GM21717 (cell line): Measurements from ENCODE around the gene PPP2R2D.
"Not testable (repeated sequence)": the region's sequence is repeated elsewhere in the genome, so short reads cannot be mapped to it uniquely, and the experiment has no call there.

Experiments
- ATAC-seq: cut with Tn5 transposase; IDR thresholded peaks from one replicate; pipeline ENCODE4 v1.9.1; 2021; ENCODE audit warnings: mild to moderate bottlenecking, moderate library complexity; ENCODE audit not compliant: unreplicated experiment

The PPP2R2D gene

GRCh38 chr10:131944976-131945695 is 44.3 kb downstream of the PPP2R2D start:
- no peak for ATAC-seq

GRCh38 chr10:131946321-131946751 is 45.5 kb downstream of the PPP2R2D start:
- ATAC-seq: no peak

DNA sequence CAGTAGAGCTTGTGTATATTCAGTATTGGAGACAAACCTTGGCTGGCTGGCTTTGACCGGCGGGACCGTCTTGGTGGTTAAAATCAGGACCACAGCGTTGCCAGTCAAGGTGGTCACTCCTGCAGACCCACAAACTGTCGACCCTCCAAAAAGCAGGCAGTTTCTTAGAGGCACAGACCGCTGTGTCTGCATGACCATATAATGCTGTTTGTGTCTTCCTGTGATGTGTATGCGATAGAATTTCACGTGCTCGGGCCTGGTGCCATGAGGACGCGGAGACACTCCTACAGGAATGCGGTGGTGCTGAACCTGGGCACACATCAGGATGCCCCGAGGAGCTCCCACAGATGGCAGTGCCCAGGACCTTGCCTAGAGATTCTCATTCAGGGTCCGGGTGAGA is 46.1 kb downstream of the PPP2R2D start:
- ATAC-seq: no peak

DNA sequence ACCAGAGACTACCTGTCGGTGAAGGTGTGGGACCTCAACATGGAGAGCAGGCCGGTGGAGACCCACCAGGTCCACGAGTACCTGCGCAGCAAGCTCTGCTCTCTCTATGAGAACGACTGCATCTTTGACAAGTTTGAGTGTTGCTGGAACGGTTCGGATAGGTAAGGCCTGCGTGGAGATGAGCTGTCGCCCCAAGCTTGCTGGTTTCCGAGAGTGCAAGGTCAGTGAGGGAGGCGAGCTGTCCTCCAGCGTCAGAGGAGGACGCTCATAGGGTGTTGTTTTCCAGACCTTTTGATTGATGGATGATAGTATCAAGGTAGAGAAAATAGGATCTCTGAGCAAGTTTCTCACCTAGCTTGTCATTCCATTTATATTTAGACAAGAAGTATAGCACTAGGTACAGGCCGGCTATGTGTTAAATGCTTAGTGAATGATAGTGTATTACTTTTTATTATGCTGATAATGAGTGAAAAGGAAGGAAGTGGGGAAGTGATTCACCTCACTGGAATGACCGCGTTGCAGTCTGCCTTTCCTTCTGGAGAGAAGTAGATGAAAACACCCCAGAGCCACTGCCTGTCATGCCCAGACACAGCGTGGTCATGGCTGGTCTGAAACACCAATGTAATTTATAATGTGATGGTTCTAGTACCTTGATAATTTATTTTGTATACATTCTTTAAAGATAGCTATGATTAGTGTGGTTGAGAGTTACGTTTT is 47.0 kb downstream of the PPP2R2D start:
- no peak for ATAC-seq

DNA sequence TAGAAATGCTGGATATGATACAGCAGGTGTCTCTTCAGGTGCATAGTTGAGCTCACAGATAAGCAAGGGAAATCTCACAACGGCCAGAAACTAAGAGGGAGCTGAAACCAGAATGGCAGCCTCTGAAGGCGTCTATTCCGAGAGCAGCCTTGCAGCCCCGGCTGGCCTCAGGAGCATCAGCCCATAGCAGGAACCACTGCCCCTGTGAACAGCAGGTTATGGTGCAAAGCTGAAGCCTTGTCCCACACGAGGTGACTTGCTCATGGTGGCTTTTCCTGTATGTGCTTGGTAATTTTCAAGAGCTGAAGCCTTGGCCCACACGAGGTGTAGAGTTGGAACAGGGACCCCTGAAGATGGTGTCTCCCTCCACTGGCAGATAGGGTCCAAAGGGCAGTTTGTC is 47.7 kb downstream of the PPP2R2D start:
- no peak for ATAC-seq

GRCh38 chr10:131949041-131949862 is 48.4 kb downstream of the PPP2R2D start:
- no peak for ATAC-seq

DNA sequence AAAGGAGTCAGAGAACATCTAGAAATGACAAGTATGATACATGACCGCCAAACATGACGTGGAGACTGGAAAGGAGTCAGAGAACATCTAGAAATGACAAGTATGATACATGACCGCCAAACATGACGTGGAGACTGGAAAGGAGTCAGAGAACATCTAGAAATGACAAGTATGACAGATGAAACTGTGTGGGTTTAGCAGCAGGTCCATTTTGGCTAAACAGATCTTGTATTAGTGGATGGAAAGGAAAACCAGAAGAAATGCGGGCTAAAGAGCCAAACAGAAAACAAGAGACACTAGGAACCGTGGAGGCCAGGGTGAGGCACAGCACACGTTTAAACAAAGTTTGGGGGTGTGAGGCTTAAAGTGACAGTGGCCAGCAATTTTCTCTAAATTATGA is 49.1 kb downstream of the PPP2R2D start:
- ATAC-seq: not testable (repeated sequence)

DNA sequence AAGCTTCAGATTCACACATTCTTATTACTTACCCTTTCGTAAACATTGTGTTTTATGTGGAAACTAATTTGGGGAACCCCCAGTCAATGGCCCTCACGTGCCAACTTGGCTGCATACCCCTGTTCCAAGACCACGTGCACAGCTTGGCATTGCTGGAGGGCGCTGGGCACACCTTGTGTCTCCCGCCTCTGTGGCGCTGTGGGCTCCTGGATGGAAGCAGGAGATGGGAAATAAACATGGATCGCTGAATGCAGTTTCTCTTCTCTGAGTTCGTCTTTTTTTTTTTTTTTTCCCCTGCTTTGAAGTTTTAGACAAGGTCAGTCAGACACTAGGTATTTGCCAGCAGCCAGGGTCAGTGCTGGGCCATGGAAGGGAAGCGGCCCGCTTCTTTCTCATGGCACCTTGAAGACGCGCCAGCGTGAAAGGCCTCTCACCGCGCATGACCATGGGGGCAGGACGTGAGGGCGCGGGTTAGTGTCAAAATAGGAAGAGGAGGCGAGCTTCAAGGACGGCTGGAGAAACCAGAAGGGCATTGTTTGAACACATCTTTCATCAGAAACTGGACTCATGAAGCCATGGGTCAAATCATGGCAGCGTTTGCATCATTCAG is 53.7 kb downstream of the PPP2R2D start:
- ATAC-seq: no peak

DNA sequence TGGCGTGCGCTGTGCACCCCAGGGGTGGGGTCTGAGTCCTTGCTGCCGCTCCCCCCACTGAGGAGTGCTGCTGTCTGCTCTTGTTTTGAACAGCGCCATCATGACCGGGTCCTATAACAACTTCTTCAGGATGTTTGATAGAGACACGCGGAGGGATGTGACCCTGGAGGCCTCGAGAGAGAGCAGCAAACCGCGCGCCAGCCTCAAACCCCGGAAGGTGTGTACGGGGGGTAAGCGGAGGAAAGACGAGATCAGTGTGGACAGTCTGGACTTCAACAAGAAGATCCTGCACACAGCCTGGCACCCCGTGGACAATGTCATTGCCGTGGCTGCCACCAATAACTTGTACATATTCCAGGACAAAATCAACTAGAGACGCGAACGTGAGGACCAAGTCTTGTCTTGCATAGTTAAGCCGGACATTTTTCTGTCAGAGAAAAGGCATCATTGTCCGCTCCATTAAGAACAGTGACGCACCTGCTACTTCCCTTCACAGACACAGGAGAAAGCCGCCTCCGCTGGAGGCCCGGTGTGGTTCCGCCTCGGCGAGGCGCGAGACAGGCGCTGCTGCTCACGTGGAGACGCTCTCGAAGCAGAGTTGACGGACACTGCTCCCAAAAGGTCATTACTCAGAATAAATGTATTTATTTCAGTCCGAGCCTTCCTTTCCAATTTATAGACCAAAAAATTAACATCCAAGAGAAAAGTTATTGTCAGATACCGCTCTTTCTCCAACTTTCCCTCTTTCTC is 55.0 kb downstream of the PPP2R2D start:
- ATAC-seq: no peak

- no peak for ATAC-seq
These were observed 59.0 kb downstream of the PPP2R2D start for GRCh38 chr10:131959841-131960240.

DNA sequence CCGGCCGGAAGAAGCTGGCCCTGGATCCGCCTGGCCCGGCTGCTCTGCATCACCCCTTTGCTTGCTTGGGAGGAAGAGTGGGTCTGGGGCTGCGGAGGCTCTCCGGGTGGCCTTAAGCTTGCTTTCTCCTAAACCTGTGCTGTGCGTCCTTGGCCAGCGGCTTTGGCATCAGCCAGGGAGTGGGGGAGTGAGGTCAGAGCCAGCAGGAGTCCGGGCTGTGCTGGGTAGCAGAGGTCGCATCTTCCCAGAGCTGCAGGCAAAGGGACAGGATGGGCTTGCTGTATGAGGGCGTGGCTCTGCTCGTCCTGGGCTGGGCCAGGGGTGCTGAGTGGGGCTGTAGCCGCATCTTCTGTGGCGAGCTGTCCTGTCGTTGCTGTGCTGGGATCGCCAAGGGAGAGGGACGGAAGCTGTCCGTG is 59.8 kb downstream of the PPP2R2D start:
- ATAC-seq: no peak

- no peak for ATAC-seq
These were observed 60.4 kb downstream of the PPP2R2D start for GRCh38 chr10:131961047-131961776.

DNA sequence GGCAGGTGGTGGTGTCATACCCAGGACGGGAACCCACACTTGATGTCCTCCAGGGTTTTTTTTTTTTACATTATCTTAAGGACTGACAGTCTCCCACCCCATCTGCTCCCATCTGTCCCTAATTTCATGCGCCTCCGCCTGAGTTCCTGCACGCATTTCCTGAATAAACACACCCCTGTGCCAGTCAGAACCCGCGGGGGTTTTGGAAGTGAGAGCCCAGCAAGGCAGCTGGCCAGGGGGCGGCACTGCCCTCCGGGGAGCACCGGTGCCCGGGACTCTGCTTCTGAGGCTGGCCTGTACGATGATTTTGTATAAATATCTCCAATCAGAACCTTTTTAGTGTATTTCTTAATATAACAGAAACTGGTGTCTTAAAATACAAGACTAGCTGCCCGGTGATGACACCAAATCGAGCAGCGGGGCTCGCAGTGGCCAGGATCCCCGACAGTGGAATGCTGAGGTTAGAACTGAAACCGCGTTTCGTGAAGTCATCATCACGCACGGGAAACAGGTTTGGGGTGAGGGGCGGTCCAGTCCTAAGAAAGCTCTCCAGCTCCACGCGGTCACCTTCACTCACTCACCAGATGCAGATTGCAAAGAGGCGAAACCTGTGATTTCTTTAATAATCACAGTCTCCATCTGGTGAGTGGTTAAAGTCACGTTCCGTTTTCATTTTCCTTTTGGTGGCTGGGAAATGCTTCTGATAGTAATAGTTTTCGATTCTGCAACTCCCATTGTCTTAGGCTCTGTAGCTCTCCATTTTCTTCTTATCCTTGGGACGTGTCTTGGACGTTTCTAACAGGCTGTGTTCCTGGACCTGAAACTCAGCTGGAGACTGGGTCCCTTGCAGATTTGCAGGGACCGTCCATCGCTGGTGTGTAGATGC is 61.2 kb downstream of the PPP2R2D start:
- no peak for ATAC-seq

DNA sequence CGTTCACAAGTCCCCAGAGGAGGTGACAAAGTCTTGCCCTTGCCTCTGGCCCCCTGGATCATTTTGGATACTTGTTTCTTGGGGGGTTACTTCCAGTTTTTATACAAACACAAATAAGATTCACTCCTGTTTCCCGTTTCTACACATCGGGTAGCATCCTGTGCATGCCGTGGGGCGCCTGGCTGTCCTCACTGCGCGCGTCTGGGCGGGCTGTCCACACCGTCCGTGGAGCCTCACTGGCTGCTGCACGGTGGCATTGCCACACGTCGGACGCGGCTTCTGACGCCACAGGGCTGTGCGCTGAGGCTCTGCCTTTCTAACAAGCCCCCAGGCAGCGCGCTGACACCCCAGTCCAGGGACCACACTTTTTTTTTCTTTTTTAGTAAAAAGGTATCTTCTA is 62.5 kb downstream of the PPP2R2D start:
- no peak for ATAC-seq

DNA sequence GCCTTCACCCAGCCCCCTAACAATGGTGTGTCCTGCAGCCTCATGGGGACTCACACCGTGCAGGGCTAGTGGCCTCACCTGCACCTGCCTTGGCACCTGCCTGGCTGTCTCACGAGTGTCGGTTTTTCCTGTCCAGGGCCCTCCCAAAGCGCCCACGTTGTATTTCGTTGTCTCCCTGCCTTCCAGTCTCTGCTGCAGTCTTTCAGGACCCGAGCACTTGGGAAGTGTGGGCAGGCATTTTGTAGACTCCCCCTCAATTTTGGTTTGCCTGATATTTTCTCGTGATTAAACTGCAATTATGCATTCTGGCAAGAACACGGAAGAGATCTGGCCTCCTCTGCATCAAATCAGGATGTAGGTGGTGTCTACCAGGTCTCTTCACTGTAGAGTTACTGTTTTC is 63.0 kb downstream of the PPP2R2D start:
- ATAC-seq: no peak

DNA sequence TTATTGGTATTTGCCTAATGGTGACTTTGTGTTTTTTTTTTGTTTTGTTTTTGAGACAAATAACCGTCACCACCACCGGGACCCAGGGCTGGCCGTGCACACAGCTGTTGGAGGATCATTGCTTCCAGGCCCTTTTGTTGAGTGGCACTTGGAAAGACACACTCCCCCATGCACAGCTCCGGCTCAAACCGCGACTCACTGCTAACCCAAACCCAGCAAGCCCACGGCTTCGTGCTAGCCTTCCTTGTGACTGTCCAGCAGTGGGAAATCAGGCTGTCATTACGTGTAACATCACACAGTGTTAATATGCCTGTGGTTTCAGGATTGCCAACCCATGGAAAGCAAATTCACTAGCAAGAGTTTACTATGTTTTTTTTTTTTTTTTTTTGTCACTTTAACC is 63.5 kb downstream of the PPP2R2D start:
- ATAC-seq: no peak

GRCh38 chr10:131968949-131969348 is 68.1 kb downstream of the PPP2R2D start:
- ATAC-seq: no peak

DNA sequence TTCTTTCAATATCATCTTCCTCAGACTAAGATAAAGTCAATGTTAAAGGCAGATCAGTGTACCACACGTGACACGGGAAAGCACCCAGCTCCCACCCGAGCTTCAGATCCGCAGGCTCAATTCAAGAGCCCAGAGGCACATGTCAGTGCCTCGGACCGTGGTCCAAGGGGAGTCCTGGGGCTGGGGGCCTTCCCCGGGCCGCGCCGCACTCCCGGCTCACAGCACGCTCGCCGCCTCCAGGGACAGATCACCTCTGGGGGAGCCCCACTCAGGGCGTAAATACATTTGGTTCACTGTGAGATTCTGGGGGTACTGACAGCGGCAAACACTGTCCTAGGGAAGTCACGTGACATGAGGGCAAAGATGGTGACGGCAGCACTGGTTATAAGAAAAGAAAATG is 70.1 kb downstream of the PPP2R2D start:
- no peak for ATAC-seq

GRCh38 chr10:131971591-131971990 is 70.8 kb downstream of the PPP2R2D start:
- ATAC-seq: no peak
